HFF-Myc (cell line): ENCODE results near the gene OR8G1.

Experiments
- DNase-seq: peaks from one replicate; pipeline ENCODE4 v3.0.0-alpha.2; 2011; ENCODE audit warnings: low read depth; ENCODE audit errors: extremely low read depth
- H3K4me3 ChIP-seq: replicated peaks from 2 replicates; pipeline ENCODE4 v1.5.1; 2011; ENCODE audit warnings: low read depth, mild to moderate bottlenecking, control low read depth, low read length
- CTCF ChIP-seq: IDR thresholded peaks from 2 replicates; pipeline ENCODE4 v1.5.1; 2012; ENCODE audit warnings: mild to moderate bottlenecking, low read depth, low read length, control low read depth; ENCODE audit errors: missing control alignments

The OR8G1 gene, protein sequence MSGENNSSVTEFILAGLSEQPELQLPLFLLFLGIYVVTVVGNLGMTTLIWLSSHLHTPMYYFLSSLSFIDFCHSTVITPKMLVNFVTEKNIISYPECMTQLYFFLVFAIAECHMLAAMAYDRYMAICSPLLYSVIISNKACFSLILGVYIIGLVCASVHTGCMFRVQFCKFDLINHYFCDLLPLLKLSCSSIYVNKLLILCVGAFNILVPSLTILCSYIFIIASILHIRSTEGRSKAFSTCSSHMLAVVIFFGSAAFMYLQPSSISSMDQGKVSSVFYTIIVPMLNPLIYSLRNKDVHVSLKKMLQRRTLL

DNA sequence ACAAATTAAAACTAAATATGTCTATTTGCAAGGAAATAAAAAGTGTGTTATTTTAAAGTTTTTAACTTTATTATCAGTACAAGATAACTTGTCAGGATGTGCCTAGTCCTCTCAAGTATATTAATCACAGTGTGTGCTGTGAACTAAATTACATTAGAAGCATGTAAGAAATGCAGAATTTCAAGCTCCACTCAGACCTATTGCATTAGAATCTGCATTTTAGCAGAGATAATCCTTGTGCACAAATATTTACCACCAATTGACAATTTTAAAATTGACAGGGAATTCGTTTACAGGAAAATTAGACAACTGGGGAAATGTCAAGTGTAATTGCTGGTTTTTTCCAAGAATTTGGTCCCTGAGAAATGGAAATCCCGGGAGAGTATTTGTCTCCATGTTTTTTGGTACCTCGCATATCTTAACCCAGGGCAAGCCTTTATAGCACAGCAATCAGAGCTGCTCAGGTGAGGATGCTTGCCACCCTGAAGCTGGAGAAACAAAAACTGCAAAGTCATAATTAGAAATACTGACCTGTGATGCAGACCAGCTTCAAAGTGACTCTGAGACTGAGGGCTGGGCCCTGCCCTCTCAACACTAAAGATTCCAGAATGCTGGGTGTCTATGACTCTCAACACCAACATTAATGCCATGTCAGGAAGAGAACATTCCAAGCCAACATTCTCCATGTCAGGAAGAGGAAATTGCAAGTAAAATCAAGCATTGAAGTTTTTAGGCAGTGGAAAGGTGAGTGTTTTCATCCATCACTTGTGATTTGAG is at the start of gene OR8G1:
Gene OR8G1 (plus strand): TSS at position 475 of the 777 bp plus-strand sequence. CDS start 8,581 bp downstream, outside the sequence.
- no peak within 1 kb of the TSS for H3K4me3 ChIP-seq
- no peak for TF ChIP-seq CTCF
- no peak for DNase-seq

DNA sequence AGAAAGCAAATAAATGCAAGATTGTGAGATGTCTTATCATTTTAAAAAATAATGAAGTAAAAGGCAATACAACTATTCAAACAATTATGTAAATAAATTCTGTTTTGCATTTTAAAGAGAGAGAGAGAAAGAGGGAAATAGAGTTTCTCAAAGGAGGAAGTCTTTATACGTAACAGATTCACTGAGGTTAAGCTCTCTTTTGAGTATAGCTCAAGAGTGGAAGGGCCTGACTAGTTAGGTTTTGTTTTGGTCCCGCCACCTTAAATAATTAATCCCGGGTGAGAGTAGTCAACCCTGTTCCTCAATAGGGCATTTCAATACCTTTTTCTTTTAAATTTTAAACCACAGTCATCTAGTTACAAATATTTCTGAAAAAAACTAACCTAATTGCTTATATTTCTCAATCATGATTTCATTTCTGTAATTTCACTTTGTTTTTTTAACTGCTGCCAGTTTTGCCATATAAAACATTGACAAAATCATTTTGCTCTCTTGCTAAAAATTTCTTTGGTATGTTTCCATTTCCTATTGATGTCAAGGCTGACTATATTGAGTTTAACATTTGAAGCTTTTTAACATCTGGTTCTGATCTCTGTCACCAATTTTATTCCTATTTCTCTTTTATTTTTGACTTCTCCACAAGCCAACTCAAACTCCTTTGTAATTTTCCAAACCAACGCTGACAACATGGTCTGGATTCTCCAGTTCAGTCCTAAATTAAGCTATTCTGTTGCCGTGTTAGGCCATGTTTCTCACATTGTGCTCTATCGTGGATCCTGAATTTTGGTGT is 47.5 kb upstream of the OR8G1 start:
- H3K4me3 ChIP-seq, result no peak overlapping the region
- no peak for DNase-seq
- TF ChIP-seq CTCF, result no peak

DNA sequence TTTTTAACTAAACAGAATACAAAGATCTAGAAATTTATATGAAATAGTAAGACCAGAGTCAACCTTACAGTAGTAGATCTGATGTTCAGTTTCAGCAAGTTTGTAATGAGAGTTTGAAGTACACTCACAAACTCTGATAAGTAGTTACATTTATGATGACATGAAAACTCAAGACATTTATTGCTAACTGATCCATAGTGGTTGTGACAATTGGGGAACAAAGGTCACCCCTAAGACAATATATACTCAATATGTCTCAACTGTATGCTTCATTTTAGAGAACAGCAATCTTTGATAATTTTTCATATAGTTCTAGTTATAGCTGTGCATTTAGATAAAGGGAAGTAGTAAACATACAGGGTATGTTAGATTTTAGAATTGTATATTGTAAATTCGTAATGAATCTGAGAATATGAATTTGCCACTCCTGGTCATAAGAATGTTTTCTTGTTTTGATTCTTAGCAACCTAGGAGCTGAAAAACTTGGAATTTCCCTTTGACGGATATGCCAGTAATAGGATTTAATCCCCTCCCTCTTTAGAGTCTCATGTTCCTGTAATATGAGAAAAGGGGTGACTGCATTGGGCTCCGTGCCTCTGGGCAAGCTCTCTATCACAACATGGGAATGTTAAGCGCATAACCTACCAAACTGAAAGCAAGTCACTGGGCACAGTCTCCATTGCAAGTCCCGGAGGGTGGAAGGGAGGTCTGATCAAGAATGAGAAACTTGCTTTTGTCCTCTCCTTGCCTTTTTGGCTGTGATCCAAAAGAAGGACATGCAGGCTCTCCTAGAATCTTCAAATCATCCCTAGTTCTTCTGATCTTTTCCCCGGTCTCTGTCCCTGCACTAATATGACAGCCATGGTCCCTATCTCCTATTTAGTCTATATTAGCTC is 46.4 kb upstream of the OR8G1 start:
- DNase-seq, result no peak
- no peak overlapping the region for H3K4me3 ChIP-seq
- TF ChIP-seq CTCF, result no peak

GRCh38 chr11:124195189-124195734 is 45.6 kb upstream of the OR8G1 start:
- DNase-seq, result peak; percentile 45
- TF ChIP-seq CTCF, result peak; percentile 82
- no peak overlapping the region for H3K4me3 ChIP-seq

DNA sequence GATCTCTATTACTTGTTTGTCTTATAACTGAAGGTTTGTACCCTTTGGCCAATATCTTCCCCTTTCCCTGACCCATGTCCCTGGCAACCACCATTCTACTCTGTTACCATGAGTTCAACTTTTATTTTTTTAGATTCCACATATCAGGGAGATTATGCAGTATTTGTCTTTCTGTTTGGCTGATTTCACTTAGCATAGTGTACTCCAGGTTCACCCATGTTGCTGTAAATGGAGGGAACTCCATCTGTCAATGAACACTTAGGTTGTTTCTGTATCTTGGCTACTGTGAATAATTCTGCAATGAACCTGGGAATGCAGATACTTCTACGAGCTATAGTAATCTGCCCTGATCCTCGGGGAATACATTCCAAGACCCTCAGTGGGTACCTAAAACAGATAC is 42.9 kb upstream of the OR8G1 start:
- TF ChIP-seq CTCF, result no peak
- no peak for DNase-seq
- H3K4me3 ChIP-seq, result no peak overlapping the region

DNA sequence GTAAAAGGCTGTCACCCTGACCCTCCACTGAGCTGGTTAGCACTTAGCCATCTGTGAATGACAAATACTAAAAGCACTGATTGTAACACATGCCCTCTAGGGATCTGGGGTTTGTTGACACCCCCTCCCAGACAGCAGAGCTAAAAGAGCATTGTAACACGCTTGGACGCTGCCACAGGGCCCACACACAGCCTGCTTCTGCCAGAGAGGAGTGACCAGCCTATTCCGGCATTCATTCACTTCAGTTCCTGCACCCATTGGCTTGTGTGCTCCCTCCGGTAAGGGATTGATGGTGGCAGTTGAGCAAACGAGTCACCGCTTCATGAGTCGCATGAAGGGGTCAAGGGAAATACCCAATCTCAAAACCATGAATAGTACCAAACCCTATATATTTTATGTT is 42.0 kb upstream of the OR8G1 start:
- no peak for DNase-seq
- H3K4me3 ChIP-seq, result no peak overlapping the region
- no peak for TF ChIP-seq CTCF
